H9 (cell line): Measurements from ENCODE around the gene EFNB2. TPM values are rescaled to one million over a fixed set of nuclear protein-coding genes. Genes with fewer than 3 reads are reported as not detected.

ENCODE experiments used
- DNase-seq: peaks from one replicate; pipeline ENCODE4 v3.0.0-alpha.2; 2017
- H2AFZ ChIP-seq: one replicate; pipeline ENCODE4 v1.6.1; 2013; ENCODE audit warnings: mild to moderate bottlenecking, low read length, control low read depth, moderate library complexity
- H2AK5ac ChIP-seq: 2 replicates; pipeline ENCODE4 v1.6.1; 2013; ENCODE audit warnings: low read length, control low read depth, mixed read lengths; ENCODE audit not compliant: insufficient read length
- H2BK120ac ChIP-seq: one replicate; pipeline ENCODE4 v1.6.1; 2013; ENCODE audit warnings: low read depth, mild to moderate bottlenecking, low read length, control low read depth, inconsistent platforms; ENCODE audit not compliant: poor library complexity, severe bottlenecking
- H2BK12ac ChIP-seq: 2 replicates; pipeline ENCODE4 v1.6.1; 2013; ENCODE audit warnings: low read length, control low read depth, mixed read lengths, low read depth; ENCODE audit not compliant: insufficient read length
- H2BK15ac ChIP-seq: 2 replicates; pipeline ENCODE4 v1.6.1; 2013; ENCODE audit warnings: low read depth, low read length, control low read depth
- H2BK20ac ChIP-seq: one replicate; pipeline ENCODE4 v1.6.1; 2013; ENCODE audit warnings: low read depth, mild to moderate bottlenecking, low read length, control low read depth, inconsistent platforms; ENCODE audit not compliant: poor library complexity, severe bottlenecking
- H2BK5ac ChIP-seq: 2 replicates; pipeline ENCODE4 v1.6.1; 2013; ENCODE audit warnings: low read length, control low read depth, mixed read lengths; ENCODE audit not compliant: insufficient read length
- H3K14ac ChIP-seq: 2 replicates; pipeline ENCODE4 v1.6.1; 2013; ENCODE audit warnings: low read length, control low read depth; ENCODE audit not compliant: insufficient read depth
- H3K18ac ChIP-seq: 2 replicates; pipeline ENCODE4 v1.6.1; 2013; ENCODE audit warnings: low read depth, mild to moderate bottlenecking, mixed read lengths, low read length, control low read depth; ENCODE audit not compliant: insufficient read length
- H3K23ac ChIP-seq: 2 replicates; pipeline ENCODE4 v1.6.1; 2013; ENCODE audit warnings: low read length, control low read depth, mixed read lengths, low read depth; ENCODE audit not compliant: insufficient read length
- H3K23me2 ChIP-seq: 2 replicates; pipeline ENCODE4 v1.6.1; 2013; ENCODE audit warnings: low read depth, mild to moderate bottlenecking, mixed read lengths, low read length, control low read depth; ENCODE audit not compliant: insufficient read length, poor library complexity, severe bottlenecking
- H3K27ac ChIP-seq: 2 replicates; pipeline ENCODE4 v1.5.1; 2013; ENCODE audit warnings: low read length, control low read depth, mixed read lengths, low read depth; ENCODE audit not compliant: insufficient read length
- H3K27me3 ChIP-seq: 2 replicates; pipeline ENCODE4 v1.6.1; 2013; ENCODE audit warnings: low read length, control low read depth, inconsistent platforms; ENCODE audit not compliant: insufficient read depth
- H3K4ac ChIP-seq: 2 replicates; pipeline ENCODE4 v1.6.1; 2013; ENCODE audit warnings: low read depth, mild to moderate bottlenecking, control low read depth, inconsistent platforms, low read length, moderate library complexity
- H3K4me1 ChIP-seq: 2 replicates; pipeline ENCODE4 v1.6.1; 2013; ENCODE audit warnings: low read length, control low read depth, inconsistent platforms; ENCODE audit not compliant: insufficient read depth
- H3K4me2 ChIP-seq: 2 replicates; pipeline ENCODE4 v1.6.1; 2013; ENCODE audit warnings: low read length, control low read depth, mixed read lengths; ENCODE audit not compliant: insufficient read length, insufficient read depth
- H3K56ac ChIP-seq: 2 replicates; pipeline ENCODE4 v1.6.1; 2013; ENCODE audit warnings: low read depth, mild to moderate bottlenecking, mixed read lengths, low read length, control low read depth; ENCODE audit not compliant: insufficient read length
- H3K79me1 ChIP-seq: 2 replicates; pipeline ENCODE4 v1.6.1; 2013; ENCODE audit warnings: low read depth, mild to moderate bottlenecking, moderate library complexity, low read length, control low read depth, inconsistent platforms; ENCODE audit not compliant: insufficient read depth, poor library complexity, severe bottlenecking
- H3K79me2 ChIP-seq: 2 replicates; pipeline ENCODE4 v1.6.1; 2013; ENCODE audit warnings: low read length, control low read depth, inconsistent platforms; ENCODE audit not compliant: insufficient read depth
- H3K9ac ChIP-seq: 2 replicates; pipeline ENCODE4 v1.6.1; 2013; ENCODE audit warnings: low read length, control low read depth, mixed read lengths; ENCODE audit not compliant: insufficient read length; ENCODE audit errors: extremely low read depth
- H3K9me3 ChIP-seq: one replicate; pipeline ENCODE4 v1.6.1; 2013; ENCODE audit warnings: low read depth, low read length, inconsistent platforms; ENCODE audit not compliant: control insufficient read depth
- H3T11ph ChIP-seq: one replicate; pipeline ENCODE4 v1.6.1; 2013; ENCODE audit warnings: mild to moderate bottlenecking, low read length, control low read depth, inconsistent platforms
- H4K20me1 ChIP-seq: one replicate; pipeline ENCODE4 v1.6.1; 2013; ENCODE audit not compliant: control insufficient read depth, insufficient read length, insufficient read depth
- H4K5ac ChIP-seq: 2 replicates; pipeline ENCODE4 v1.6.1; 2013; ENCODE audit warnings: low read depth, mild to moderate bottlenecking, mixed read lengths, low read length, control low read depth; ENCODE audit not compliant: insufficient read length
- H4K8ac ChIP-seq: replicated peaks from 2 replicates; pipeline ENCODE4 v1.6.1; 2013; ENCODE audit warnings: low read length, control low read depth, mixed read lengths, low read depth; ENCODE audit not compliant: insufficient read length
- H4K91ac ChIP-seq: 2 replicates; pipeline ENCODE4 v1.6.1; 2013; ENCODE audit warnings: low read depth, mild to moderate bottlenecking, moderate library complexity, mixed read lengths, low read length, control low read depth; ENCODE audit not compliant: insufficient read length
- H3K27ac Mint-ChIP-seq, 3 experiments: 2 replicates in 2 of 3; 3 replicates in 1 of 3; pipeline ENCODE4 v1.8.0; 2020 to 2021; ENCODE audit warnings: mixed read lengths in 3 of 3, mild to moderate bottlenecking in 1 of 3, moderate library complexity in 1 of 3
- H3K27me3 Mint-ChIP-seq: 2 replicates; pipeline ENCODE4 v1.8.0; 2021; ENCODE audit warnings: low read depth, mild to moderate bottlenecking, moderate library complexity, mixed read lengths
- H3K36me3 Mint-ChIP-seq, 3 experiments: 2 replicates in 2 of 3; 3 replicates in 1 of 3; pipeline ENCODE4 v1.8.0; 2020 to 2021; ENCODE audit warnings: low read depth in 3 of 3, mixed read lengths in 3 of 3; ENCODE audit not compliant: insufficient read depth in 1 of 3
- H3K4me1 Mint-ChIP-seq, 2 experiments: 2 replicates each; pipeline ENCODE4 v1.8.0; 2020; ENCODE audit warnings: mixed read lengths in 2 of 2
- H3K4me3 Mint-ChIP-seq, 2 experiments: 2 replicates in 1 of 2; 3 replicates in 1 of 2; pipeline ENCODE4 v1.8.0; 2020 to 2021; ENCODE audit warnings: mild to moderate bottlenecking in 2 of 2, mixed read lengths in 2 of 2, moderate library complexity in 1 of 2
- H3K9me3 Mint-ChIP-seq, 2 experiments: 2 replicates in 1 of 2; 3 replicates in 1 of 2; pipeline ENCODE4 v1.8.0; 2020; ENCODE audit warnings: mild to moderate bottlenecking in 2 of 2, mixed read lengths in 2 of 2, moderate library complexity in 1 of 2
- WGBS: extraction: QIAGEN DNeasy Blood & Tissue Kit; methylation state at CpG from one replicate; pipeline ENCODE4 v1.1.7; 2013; ENCODE audit warnings: missing lambda C conversion rate, low lambda C conversion rate, mixed read lengths; ENCODE audit not compliant: insufficient read length; ENCODE audit errors: extremely low coverage; 5-methylcytosine and 5-hydroxymethylcytosine counted together
- total RNA-seq: library from RNA; stranded (reverse); gene quantifications from 2 replicates; pipeline ENCODE4 v1.2.1, GENCODE V29; 2021
- TF ChIP-seq, protein P1 (sequence below): fragments of 200-600 bp; sonication (generic); conservative IDR thresholded peaks from 3 replicates; pipeline ENCODE4 v1.8.0; 2021; ENCODE audit warnings: antibody characterized with exemption, mild to moderate bottlenecking

Gene EFNB2
- total RNA-seq, 1 experiment from 2014 or later: 12.7 TPM

DNA sequence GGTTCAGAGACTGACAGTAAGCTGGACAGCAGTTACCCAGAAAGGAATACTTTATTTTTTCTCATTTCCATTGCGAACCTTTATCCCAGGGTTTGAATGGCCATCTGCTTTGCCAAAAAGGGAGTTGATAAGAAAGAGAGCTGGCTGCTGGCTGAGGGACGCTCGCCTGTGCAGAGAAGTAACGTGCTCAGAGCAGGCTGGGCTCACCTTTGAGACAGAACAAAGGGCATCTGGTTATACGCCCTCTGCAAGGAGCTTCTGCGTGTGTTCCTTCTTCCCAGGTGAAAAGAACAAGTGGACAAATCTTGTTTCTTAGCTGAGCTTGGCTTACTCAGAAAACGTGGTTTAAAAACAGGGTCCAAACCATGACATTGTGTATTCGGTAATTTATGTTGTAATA, 47.4 kb downstream of the EFNB2 start:
- Histone ChIP-seq H3K56ac (no peak overlapping the region), H3K79me1 (no peaks in the 10 kb centered on the region), H2BK15ac (no peak overlapping the region), H3K79me2 (no peaks in the 10 kb centered on the region), H4K5ac (no peak overlapping the region), H4K91ac (no peak overlapping the region), H2BK5ac (no peak overlapping the region), H3K9ac (no peak overlapping the region), H2AFZ (no peak overlapping the region), H3K4ac (no peak overlapping the region), H2AK5ac (no peak overlapping the region), H3K27me3 (no peaks in the 10 kb centered on the region), H3K27ac (no peak overlapping the region), H2BK20ac (no peak overlapping the region), H3T11ph (no peak overlapping the region), H3K23ac (no peak overlapping the region), H3K14ac (no peak overlapping the region), H3K4me2 (no peak overlapping the region), H2BK120ac (no peak overlapping the region), H2BK12ac (no peak overlapping the region), H3K18ac (no peak overlapping the region), H3K9me3 (no peaks in the 10 kb centered on the region), H4K8ac (no peak overlapping the region), H3K23me2 (no peaks in the 10 kb centered on the region), H4K20me1 (no peaks in the 10 kb centered on the region), H3K4me1 (no peaks in the 10 kb centered on the region)
- TF ChIP-seq, protein P1, sequence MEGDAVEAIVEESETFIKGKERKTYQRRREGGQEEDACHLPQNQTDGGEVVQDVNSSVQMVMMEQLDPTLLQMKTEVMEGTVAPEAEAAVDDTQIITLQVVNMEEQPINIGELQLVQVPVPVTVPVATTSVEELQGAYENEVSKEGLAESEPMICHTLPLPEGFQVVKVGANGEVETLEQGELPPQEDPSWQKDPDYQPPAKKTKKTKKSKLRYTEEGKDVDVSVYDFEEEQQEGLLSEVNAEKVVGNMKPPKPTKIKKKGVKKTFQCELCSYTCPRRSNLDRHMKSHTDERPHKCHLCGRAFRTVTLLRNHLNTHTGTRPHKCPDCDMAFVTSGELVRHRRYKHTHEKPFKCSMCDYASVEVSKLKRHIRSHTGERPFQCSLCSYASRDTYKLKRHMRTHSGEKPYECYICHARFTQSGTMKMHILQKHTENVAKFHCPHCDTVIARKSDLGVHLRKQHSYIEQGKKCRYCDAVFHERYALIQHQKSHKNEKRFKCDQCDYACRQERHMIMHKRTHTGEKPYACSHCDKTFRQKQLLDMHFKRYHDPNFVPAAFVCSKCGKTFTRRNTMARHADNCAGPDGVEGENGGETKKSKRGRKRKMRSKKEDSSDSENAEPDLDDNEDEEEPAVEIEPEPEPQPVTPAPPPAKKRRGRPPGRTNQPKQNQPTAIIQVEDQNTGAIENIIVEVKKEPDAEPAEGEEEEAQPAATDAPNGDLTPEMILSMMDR: no peak
- no peaks in the 10 kb centered on the region for H3K9me3 Mint-ChIP-seq
- peaks cover 10 to 19% (median 17%) of the 10 kb centered on the region in 3 experiments; a peak in 6 of 7 replicates for H3K36me3 Mint-ChIP-seq
- no peaks in the 10 kb centered on the region for H3K27me3 Mint-ChIP-seq
- no peak for DNase-seq
- H3K4me1 Mint-ChIP-seq: peaks cover 11 to 19% of the 10 kb centered on the region in 2 experiments
- H3K4me3 Mint-ChIP-seq: no peak overlapping the region
- H3K27ac Mint-ChIP-seq: no peak overlapping the region
- WGBS: no CpG with 5 or more reads among the region's 8 CpGs
